Measurements from ENCODE around the gene TBPL1. TPM values are rescaled to one million over a fixed set of nuclear protein-coding genes. Genes with fewer than 3 reads are reported as not detected.

Gene TBPL1
- total and polyA plus RNA-seq, 9 of the 15 experiments (the other 6 are each of a cell fraction or from before 2014, with no cell fraction given): 78.1 to 152 (median 107) TPM

DNA sequence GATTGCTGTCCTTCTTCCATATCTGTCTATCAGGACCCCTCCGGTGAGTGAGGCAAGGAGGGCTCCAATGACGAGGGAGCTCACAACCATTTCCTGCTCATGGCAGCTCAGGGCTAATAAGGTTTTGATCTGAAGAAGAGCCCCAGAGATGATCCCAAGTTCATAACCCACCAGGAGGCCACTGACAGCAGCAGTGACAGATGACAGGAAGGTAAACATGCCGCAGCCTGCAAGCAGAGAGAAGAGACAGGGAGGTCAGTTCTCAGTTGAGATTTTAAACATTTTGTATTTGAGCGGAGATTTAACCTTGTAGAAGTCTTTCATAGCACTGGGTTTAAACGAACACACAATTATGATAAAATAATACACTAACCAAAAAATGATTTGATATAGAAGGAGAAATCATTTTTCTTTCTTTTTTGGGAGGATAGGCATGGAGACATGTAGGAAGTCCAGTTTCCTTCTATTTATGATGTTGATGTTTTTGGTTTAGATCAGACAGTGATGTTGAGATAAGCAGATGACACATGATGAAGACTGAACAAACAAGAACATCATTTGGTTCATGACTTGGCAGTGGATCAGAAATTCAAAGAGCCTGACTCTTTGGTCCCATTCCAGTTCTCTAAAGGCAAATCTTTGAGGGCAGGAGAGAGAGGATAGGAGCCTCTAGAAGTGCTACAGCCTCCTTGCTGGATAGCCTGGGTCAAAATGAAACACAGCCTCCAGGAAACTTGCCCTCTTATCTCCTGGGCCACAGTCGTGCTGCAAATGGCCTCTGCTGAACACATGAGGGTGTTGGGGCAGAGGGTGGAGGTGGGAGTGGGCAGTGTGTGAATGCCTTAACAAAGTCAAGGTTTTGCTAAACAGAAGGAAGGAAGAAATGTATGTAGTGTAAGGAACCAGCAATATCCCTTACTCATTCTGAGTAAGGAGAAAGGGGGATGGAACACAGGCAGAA is 76.8 kb downstream of the TBPL1 start:
- FAIRE-seq (peak; percentile 89), DNase-seq (ENCODE audit: extremely low read depth in 1 of 4, low spot score in 3 of 4) (peak; percentile 10 to 80 (median 42)), ATAC-seq (peak; percentile 82)
- no peaks in the 10 kb centered on the region for H3K79me2 ChIP-seq (ENCODE audit: control insufficient read depth, insufficient read depth, low read length)
- CTCF ChIA-PET (ENCODE audit: low intra/inter-chr PET ratio): no interaction called here
- peak overlapping the region; percentile 79 for H2AFZ ChIP-seq (ENCODE audit: low read depth, low read length)
- no TSS peak for BruUV-seq (replicated peaks)
- H3K36me3 ChIP-seq (ENCODE audit: control insufficient read depth, insufficient read depth, low read length): no peaks in the 10 kb centered on the region
- H3K9ac ChIP-seq (ENCODE audit: insufficient read depth in 1 of 2, low read depth in 2 of 2, low read length in 2 of 2): peak overlapping the region; percentile 27 to 32; a peak in 1 of 4 replicates
- H3K27me3 ChIP-seq (ENCODE audit: control insufficient read depth in 2 of 2, insufficient read depth in 2 of 2, low read length in 2 of 2): no peaks in the 10 kb centered on the region
- POLR2A ChIA-PET: interaction anchor here (0.7 kb wide), 1 partner anchor 11 kb away, joined by 3 read pairs; no protein-coding TSS in a partner anchor
- no peaks in the 10 kb centered on the region for H3K9me1 ChIP-seq (ENCODE audit: control insufficient read depth, insufficient read depth, low read length)
- peak overlapping the region; percentile 54 for H3K4me2 ChIP-seq (ENCODE audit: insufficient read depth, low read length)
- in situ Hi-C loops (cut with MboI): no loop called here
- H3K27ac ChIP-seq (ENCODE audit: extremely low read depth, low read depth, low read length): peak overlapping the region; percentile 83; the same call in 2 of the 3 replicates
- no peaks in the 10 kb centered on the region for H3K9me3 ChIP-seq (replicated peaks; ENCODE audit: control insufficient read depth, insufficient read depth, low read depth, low read length)
- 8% methylated on average over 6 of the region's 6 CpGs for WGBS (ENCODE audit: insufficient coverage, low coverage, missing lambda C conversion rate)
- no peaks in the 10 kb centered on the region for H4K20me1 ChIP-seq (replicated peaks; ENCODE audit: control insufficient read depth, insufficient read depth, low read length)
- H3K4me3 ChIP-seq: no peak overlapping the region
- peaks cover 3 to 59% of the 10 kb centered on the region in 2 experiments; a peak in 4 of 5 replicates for H3K4me1 ChIP-seq (replicated peaks in 1 of 2; ENCODE audit: control insufficient read depth in 2 of 2, insufficient read depth in 2 of 2, low read length in 2 of 2)
- intact Hi-C loops (cut with micrococcal nuclease): no loop called here
- TF ChIP-seq ZNF311 (CRISPR knock-in tag; IDR thresholded peaks at IDR 0.05): no peak
- TF ChIP-seq EGR1 (conservative IDR thresholded peaks at IDR 0.05): peak; percentile 85
- TF ChIP-seq SIN3A (IDR thresholded peaks at IDR 0.05; ENCODE audit: borderline replicate concordance in 2 of 2, control insufficient read depth in 1 of 2, low read depth in 2 of 2, low read length in 2 of 2): no peak
- no peak for TF ChIP-seq POLR3G (IDR thresholded peaks at IDR 0.05; ENCODE audit: extremely low read depth, insufficient read length, insufficient replicate concordance)
- TF ChIP-seq, protein P1, sequence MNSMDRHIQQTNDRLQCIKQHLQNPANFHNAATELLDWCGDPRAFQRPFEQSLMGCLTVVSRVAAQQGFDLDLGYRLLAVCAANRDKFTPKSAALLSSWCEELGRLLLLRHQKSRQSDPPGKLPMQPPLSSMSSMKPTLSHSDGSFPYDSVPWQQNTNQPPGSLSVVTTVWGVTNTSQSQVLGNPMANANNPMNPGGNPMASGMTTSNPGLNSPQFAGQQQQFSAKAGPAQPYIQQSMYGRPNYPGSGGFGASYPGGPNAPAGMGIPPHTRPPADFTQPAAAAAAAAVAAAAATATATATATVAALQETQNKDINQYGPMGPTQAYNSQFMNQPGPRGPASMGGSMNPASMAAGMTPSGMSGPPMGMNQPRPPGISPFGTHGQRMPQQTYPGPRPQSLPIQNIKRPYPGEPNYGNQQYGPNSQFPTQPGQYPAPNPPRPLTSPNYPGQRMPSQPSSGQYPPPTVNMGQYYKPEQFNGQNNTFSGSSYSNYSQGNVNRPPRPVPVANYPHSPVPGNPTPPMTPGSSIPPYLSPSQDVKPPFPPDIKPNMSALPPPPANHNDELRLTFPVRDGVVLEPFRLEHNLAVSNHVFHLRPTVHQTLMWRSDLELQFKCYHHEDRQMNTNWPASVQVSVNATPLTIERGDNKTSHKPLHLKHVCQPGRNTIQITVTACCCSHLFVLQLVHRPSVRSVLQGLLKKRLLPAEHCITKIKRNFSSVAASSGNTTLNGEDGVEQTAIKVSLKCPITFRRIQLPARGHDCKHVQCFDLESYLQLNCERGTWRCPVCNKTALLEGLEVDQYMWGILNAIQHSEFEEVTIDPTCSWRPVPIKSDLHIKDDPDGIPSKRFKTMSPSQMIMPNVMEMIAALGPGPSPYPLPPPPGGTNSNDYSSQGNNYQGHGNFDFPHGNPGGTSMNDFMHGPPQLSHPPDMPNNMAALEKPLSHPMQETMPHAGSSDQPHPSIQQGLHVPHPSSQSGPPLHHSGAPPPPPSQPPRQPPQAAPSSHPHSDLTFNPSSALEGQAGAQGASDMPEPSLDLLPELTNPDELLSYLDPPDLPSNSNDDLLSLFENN (IDR thresholded peaks at IDR 0.05; ENCODE audit: low read depth in 2 of 2, low read length in 2 of 2): no peak
- no peak for TF ChIP-seq ZNF785 (CRISPR knock-in tag; IDR thresholded peaks at IDR 0.05)
- TF ChIP-seq TCF3 (CRISPR knock-in tag; IDR thresholded peaks at IDR 0.05): peak; percentile 67
- TF ChIP-seq HLTF (IDR thresholded peaks at IDR 0.05): no peak
- no peak for TF ChIP-seq MEF2A (IDR thresholded peaks at IDR 0.05; ENCODE audit: control insufficient read depth, low read depth, low read length)
- TF ChIP-seq TAF9B (IDR thresholded peaks at IDR 0.05; ENCODE audit: partially characterized antibody): peak; percentile 25
- TF ChIP-seq FOXJ2 (tag; IDR thresholded peaks at IDR 0.05): peak; percentile 82
- TF ChIP-seq PRMT5 (CRISPR knock-in tag; IDR thresholded peaks at IDR 0.05): no peak
- TF ChIP-seq, protein P2, sequence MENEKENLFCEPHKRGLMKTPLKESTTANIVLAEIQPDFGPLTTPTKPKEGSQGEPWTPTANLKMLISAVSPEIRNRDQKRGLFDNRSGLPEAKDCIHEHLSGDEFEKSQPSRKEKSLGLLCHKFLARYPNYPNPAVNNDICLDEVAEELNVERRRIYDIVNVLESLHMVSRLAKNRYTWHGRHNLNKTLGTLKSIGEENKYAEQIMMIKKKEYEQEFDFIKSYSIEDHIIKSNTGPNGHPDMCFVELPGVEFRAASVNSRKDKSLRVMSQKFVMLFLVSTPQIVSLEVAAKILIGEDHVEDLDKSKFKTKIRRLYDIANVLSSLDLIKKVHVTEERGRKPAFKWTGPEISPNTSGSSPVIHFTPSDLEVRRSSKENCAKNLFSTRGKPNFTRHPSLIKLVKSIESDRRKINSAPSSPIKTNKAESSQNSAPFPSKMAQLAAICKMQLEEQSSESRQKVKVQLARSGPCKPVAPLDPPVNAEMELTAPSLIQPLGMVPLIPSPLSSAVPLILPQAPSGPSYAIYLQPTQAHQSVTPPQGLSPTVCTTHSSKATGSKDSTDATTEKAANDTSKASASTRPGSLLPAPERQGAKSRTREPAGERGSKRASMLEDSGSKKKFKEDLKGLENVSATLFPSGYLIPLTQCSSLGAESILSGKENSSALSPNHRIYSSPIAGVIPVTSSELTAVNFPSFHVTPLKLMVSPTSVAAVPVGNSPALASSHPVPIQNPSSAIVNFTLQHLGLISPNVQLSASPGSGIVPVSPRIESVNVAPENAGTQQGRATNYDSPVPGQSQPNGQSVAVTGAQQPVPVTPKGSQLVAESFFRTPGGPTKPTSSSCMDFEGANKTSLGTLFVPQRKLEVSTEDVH (IDR thresholded peaks at IDR 0.05; ENCODE audit: low read depth, partially characterized antibody): peak; percentile 48
- no peak for TF ChIP-seq WHSC1 (IDR thresholded peaks at IDR 0.05; ENCODE audit: low read length)
- TF ChIP-seq MEIS2 (IDR thresholded peaks at IDR 0.05; ENCODE audit: partially characterized antibody): peak; percentile 91

Data from K562 (cell line).